GM19397 (cell line): ENCODE measurements around the gene FOLR3.
"Not testable (repeated sequence)": the region's sequence is repeated elsewhere in the genome, so short reads cannot be mapped to it uniquely, and the experiment has no call there.

Experiments
- ATAC-seq: cut with Tn5 transposase; IDR thresholded peaks from one replicate; pipeline ENCODE4 v1.9.1; 2021; ENCODE audit warnings: mild to moderate bottlenecking, moderate library complexity; ENCODE audit not compliant: unreplicated experiment

FOLR3 gene

GRCh38 chr11:72123117-72123653 lies 12.3 kb upstream of the FOLR3 start:
- ATAC-seq, result no peak

- ATAC-seq, result no peak
Observed at GRCh38 chr11:72124046-72124445, 11.5 kb upstream of the FOLR3 start.

GRCh38 chr11:72125956-72126355 lies 9.6 kb upstream of the FOLR3 start:
- no peak for ATAC-seq

- no peak for ATAC-seq
Observed at GRCh38 chr11:72127923-72128322, 7.6 kb upstream of the FOLR3 start.

- ATAC-seq, result no peak
Observed at GRCh38 chr11:72129381-72129780, 6.1 kb upstream of the FOLR3 start.

GRCh38 chr11:72132646-72133045 lies 2.9 kb upstream of the FOLR3 start:
- no peak for ATAC-seq

GRCh38 chr11:72135891-72136683 lies 562 bp downstream of the FOLR3 start:
- ATAC-seq, result no peak

- ATAC-seq, result no peak
Observed at GRCh38 chr11:72136684-72137262, 1.2 kb downstream of the FOLR3 start.

- no peak for ATAC-seq
Observed at GRCh38 chr11:72138821-72139390, 3.4 kb downstream of the FOLR3 start.

GRCh38 chr11:72139500-72139899 lies 4.0 kb downstream of the FOLR3 start:
- no peak for ATAC-seq

- ATAC-seq, result no peak
Observed at GRCh38 chr11:72140661-72141060, 5.1 kb downstream of the FOLR3 start.

GRCh38 chr11:72141066-72141465 lies 5.5 kb downstream of the FOLR3 start:
- ATAC-seq, result no peak

- ATAC-seq, result not testable (repeated sequence)
Observed at GRCh38 chr11:72142086-72142485, 6.6 kb downstream of the FOLR3 start.

GRCh38 chr11:72142543-72142942 lies 7.0 kb downstream of the FOLR3 start:
- not testable (repeated sequence) for ATAC-seq

- no peak for ATAC-seq
Observed at GRCh38 chr11:72144807-72145565, 9.5 kb downstream of the FOLR3 start.

GRCh38 chr11:72146625-72147024 lies 11.1 kb downstream of the FOLR3 start:
- no peak for ATAC-seq

GRCh38 chr11:72150882-72151281 lies 15.4 kb downstream of the FOLR3 start:
- no peak for ATAC-seq

GRCh38 chr11:72153874-72154273 lies 18.3 kb downstream of the FOLR3 start:
- not testable (repeated sequence) for ATAC-seq

GRCh38 chr11:72154816-72155215 lies 19.3 kb downstream of the FOLR3 start:
- ATAC-seq, result no peak

GRCh38 chr11:72155751-72156150 lies 20.2 kb downstream of the FOLR3 start:
- ATAC-seq, result no peak

GRCh38 chr11:72157131-72157530 lies 21.6 kb downstream of the FOLR3 start:
- no peak for ATAC-seq
